Fibroblast of lung (primary cell): ENCODE data around the gene DBX2.

ENCODE experiments used
- CTCF ChIP-seq, 2 donors: IDR thresholded peaks in 1 of 2; conservative IDR thresholded peaks in 1 of 2; 1 replicate in 1 of 2; 2 replicates in 1 of 2; pipeline ENCODE4 v1.5.1; 2011 to 2012; ENCODE audit warnings: low read length in 2 of 2, control low read depth in 1 of 2, inconsistent platforms in 1 of 2, low read depth in 1 of 2, mild to moderate bottlenecking in 1 of 2
- EZH2 ChIP-seq: IDR thresholded peaks from 2 replicates; pipeline ENCODE4 v1.5.1; 2012; ENCODE audit warnings: low read length, control low read depth, mild to moderate bottlenecking; ENCODE audit errors: missing control alignments

DNA sequence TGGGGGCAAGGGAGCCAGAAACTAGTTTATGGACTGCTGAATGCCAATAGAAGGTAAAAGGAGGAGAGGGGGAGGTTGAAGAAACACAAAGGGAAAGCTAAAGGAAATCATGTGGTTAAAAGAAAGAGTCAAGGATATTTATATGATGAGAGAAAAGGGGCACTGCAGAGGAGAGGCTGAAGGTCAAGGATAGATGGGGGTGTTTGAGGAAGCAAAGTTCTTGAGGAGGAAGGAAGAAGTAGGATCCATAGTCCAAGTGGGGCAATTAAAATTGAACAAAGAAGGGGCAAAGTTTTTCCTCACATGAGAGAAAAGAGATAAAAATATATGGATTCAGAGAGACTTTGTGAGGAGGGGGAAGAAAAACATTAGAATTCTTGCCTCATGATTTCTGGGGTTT is 10.1 kb upstream of the DBX2 start:
- no peak for TF ChIP-seq CTCF (conservative IDR thresholded peaks at IDR 0.05 in 1 of 2, IDR thresholded peaks at IDR 0.05 in 1 of 2; ENCODE audit: low read depth in 1 of 2, low read length in 2 of 2)
- TF ChIP-seq EZH2: no peak
